HG02763 (cell line): Measurements from ENCODE around the gene HELZ.
"Not testable (repeated sequence)": the region's sequence is repeated elsewhere in the genome, so short reads cannot be mapped to it uniquely, and the experiment has no call there.

ENCODE experiments used
- ATAC-seq: cut with Tn5 transposase; IDR thresholded peaks from one replicate; pipeline ENCODE4 v1.9.1; 2021; ENCODE audit warnings: mild to moderate bottlenecking, moderate library complexity; ENCODE audit not compliant: unreplicated experiment

The HELZ gene

DNA sequence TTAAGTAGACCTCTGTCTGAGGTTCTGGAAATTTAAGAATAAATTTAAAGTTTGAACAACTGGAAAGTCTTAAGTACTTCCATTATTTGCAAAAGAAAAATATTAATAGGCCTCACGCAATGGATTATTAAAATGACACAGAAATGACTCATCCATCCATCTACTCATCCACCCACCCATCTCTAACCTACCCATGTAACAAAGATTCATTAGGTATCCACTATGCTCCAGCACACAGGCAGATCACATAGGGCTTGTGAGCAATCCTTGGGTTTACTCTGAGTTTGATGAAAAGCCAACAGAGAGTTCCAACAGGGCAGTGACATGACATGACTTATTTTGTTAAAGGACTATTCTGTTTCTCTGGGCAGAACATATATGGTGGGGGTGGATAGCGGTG is 93.3 kb downstream of the HELZ start:
- ATAC-seq: no peak

DNA sequence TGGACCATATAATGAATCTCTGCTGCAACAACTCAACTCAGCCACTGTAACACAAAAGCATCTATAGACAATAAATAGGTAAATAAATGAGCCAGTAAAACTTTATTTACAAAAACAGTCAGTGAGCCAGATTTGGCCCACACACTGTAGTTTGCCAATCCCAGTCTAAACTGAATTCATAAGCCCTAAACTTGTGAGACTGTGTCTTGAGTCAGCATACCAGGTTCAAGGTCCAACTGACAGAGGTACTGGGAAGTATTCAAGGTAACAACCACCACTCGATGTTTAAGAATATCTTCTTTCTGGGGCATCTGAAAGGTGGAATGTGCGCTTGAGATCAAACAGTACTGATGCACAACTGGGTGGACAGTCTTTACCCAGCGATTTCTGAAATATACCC is 94.2 kb downstream of the HELZ start:
- ATAC-seq: no peak

DNA sequence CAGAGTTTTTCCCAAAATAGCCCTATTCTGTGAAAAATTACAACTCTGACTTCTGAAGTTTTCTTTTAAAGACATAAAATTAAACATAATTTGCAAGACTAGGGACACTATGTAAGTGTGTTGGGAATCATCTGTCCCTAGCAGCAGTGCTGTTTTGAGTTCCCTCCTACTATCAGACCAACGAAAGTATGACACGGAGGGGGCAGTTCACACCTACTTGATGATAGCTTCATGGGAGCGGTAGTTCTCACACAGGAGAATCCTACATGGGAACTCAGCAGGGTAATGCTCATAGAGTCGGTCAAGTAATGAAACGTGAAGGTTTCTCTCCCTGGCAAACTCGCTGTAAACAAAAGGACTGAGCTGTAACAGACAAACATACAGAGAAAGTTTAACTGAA is 96.6 kb downstream of the HELZ start:
- no peak for ATAC-seq

DNA sequence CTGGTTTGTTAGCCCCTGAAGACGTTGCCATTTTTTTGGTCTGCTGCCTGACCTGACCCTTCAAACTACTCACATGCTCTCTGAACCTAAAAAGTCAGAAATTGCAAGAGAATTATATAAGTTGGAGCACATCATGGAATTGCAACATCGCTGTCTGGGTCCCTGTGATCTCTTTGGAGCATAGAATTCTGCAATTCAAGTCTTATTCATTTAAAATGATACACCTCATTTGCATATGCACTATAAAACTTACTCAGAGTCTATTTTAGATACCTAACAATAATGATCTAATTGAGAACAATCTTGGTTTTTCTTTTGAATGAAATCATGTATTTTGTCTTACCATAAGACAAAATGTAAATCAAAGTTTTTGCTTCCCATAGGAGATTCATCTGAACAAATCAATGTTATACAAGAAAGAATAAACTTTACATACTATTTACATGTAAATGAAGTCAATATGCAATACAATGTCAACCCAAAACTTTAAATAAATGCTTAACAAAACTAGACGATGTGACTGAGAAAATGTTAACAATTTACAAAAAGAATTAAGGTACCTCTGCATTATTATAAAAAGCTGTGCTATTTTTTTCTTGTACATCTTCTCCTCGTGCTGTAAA is 99.7 kb downstream of the HELZ start:
- no peak for ATAC-seq

DNA sequence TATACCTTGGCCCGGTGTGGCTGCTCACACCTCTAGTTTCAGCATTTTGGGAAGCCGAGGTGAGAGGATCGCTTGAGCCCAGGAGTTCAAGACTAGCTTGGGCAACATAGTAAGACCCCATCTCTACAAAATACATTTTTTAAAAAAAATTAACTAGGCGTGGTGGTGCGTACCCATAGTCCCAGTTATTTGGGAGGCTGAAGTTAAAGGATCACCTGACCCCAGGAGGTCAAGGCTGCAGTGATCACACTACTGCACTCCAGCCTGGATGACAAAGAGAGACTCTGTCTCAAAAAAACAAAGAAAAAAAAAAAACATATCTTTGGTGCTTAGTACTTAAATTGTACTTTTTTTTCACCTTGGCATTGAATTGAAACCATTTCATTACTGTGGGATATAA is 101.7 kb downstream of the HELZ start:
- ATAC-seq: no peak

DNA sequence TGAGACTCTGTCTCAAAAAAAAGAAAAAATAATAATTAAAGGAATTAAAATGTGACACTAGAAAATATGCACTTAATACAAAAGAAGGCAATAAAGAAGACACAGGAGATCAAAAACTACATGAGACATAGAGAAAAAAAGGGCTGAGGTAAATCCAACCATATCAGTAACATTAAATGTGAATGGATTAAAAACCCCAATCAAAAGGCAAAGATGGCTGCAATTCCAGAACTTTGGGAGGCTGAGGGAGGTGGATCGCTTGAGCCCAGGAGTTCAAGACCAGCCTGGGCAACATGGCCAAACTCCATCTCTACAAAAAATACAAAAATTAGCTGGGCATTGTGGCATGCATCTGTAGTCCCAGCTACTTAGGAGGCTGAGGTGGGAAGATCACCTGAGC is 103.0 kb downstream of the HELZ start:
- ATAC-seq: not testable (repeated sequence)

DNA sequence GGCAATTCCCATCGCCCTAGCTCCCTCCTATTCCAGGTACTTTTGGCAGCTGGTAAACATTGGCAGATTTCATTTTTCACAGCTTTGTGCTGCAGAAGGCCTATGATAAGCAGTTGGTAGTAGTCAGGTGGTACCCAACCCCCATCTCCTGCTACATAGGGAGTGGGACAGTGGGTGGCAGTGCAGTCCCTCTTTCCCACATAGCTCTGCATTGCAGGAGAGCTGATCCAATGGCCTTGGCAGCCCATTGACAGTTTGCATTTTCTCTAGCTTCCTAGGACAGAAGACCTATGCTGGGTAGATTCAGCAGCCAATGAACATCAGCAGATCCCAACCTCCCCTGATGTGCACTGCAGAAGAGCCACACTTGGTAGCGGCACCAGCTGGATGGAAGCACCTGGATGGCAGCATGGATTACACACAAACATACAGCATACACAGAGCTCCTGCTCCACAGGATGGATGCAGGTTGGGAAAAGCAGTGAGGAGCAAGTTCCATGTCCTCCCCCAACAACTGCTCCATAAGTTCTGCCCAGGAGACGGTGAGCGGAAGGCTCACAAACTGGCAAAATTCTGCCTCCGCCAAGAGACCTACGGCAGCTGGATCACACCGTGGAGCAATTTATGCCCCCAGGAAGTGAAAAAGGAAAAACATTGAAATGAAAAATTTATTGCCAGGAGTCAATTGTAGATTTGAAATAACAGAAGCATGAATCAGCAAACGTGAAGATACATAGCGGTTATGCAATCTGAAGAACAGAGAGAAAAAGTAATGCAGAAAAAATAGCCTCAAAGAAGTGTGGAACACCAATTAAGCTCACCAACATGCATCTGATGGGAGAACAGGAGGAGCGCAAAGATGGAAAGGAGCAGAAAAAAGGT is 105.0 kb downstream of the HELZ start:
- ATAC-seq: no peak

DNA sequence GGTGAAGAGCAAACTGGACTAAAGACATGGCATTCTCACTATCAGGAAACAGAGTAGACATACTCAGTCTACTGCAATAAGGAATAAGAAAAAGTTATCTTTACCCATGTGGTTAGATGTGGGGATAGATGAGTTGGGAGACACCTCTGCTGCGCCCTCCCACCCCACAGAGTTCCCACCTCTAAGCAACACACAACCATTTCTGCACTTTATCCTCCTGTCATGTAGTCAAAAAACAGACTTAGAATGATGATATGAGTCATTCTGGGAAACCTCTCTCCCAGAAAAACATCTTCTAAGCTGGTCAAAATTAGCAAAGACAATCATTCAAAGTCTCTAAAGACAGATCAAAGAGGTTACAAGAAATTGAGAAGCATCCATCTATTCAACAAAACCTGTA is 105.7 kb downstream of the HELZ start:
- no peak for ATAC-seq

DNA sequence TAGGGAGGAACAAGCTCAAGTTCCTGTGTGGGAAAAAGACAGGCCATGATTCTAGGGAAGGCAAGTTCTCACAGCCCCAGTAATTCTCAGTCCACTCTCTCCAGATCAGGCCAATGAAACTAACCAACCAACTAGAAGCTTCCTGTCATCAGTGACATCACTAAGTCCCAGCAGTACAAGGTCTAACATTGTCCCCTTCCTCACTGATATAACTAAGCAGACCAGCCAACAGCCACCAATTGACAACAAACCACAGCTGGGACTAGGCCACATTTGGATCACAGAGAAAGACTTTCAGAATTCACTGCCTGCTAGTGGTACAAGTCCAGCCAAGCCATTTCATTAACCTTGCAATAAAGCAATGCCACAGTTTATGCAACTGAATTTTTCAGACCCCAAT is 106.6 kb downstream of the HELZ start:
- no peak for ATAC-seq

DNA sequence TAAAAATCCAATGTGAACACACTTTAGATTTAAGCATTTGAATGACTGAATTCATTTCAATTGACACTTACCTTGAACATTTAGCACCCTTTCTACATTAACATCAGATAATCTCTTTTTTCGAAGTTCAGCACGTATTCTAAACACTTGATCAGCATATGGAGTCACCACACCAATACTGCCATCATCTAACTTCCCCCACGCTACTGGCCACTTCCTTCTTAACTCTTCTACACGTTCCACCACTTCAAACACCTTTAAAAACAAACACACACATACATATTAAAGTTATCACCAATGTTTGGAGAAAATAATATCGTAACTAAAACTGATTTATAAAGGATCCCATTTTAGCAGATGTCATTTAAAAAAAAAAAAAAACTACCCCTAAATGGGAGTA is 107.1 kb downstream of the HELZ start:
- no peak for ATAC-seq

DNA sequence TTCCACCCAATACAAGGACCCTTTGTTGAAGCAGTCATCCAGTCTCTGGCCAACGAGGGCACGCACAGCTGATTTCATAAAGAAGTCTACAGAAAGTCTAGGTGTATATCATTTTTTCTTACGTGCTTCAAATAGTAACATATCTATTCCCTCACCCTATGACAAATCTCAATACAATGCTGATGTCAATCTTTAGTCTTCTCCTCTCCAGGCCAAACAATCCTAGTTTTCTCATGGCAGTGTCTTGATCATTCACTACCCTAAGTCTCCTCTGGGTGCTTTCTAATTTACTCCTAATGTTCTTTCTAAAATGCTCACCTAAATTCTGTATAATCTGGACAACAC is 108.0 kb downstream of the HELZ start:
- ATAC-seq: no peak

DNA sequence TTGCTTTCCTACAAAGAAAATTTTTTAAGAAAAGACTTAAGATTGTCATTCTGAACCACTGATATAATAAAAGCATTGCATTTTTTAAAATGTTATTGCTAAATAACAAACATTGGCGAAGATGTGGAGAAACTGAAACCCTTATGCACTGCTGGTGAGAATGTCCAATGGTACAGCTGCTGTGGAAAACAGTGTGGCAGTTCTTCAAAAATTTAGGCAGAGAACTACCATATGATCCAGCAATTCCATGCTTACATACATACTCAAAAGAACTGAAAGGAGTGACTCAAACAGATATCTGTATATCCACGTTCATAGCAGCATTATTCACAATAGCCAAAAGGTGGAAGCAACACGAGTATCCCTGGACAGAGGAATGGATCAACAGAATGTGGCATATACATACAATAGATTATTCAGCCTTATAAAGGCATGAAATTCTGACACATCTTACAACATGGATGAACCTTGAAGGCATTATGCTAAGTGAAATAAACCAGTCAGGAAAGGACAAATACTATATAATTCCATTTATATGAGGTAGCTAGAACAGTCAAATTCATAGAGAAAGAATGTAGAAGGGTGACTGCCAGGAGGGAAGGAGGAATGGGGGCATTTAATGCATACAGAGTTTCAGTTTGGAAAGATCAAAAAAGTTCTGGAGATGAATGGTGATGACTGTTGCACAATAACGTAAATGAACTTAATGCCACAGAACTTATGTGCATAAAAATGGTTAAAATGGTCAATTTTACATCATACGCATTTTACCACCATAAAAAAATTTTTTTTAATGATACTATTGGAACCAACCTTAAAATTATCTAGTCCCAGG is 108.6 kb downstream of the HELZ start:
- ATAC-seq: no peak

DNA sequence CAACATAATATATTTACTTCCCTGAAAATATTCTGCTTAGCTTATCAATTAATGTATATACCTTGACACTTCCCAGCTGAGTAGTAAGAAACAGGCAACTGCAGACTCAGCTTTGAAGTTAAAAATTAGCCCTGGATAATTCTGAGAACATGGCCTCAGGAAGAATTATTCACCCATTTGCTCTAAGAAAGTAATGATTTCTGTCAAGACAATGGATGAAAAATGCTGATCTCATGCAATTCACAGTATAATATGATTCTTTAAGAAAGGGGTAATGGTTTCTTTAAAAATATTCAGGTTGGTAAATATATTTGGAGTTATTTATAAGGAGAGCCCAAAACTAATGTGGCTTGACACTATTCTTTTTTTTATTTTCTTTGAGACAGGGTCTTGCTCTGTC is 111.8 kb downstream of the HELZ start:
- no peak for ATAC-seq

DNA sequence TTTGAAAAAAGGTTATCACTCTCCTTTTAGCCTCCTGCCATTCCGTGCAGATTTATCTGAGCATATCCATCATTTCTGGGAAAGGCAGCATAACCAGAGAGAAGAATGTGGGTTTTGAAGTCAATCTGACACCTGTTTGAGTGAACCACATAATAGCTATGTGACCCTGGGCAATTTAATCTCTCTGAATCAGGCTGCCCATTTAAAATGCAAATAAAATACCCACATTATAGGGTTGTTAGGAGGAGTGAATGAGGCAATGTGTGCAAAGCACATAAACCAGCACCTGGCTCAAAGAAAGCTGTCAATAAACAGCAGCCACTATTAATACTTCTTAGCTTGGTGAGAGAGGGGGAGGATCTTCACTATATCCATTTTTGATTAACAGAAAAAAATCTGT is 112.6 kb downstream of the HELZ start:
- no peak for ATAC-seq

DNA sequence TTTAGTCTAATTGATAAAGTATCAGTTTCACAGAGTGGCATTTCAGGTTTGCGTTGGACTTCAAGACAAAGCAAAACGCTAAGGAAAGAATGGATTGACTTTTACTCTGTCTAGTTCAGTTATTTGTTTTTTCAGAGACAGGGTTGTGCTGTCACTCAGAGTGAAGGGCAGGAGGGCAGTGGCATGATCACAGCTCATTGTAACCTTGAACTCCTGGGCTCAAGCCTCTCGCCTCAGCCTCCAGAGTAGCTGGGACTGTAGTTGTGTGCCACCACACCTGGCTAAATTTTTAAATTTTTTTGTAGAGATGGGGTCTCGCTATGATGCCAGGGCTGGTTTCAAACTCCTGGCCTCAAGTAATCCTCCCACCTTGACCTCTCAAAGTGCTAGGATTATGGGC is 114.2 kb downstream of the HELZ start:
- no peak for ATAC-seq

DNA sequence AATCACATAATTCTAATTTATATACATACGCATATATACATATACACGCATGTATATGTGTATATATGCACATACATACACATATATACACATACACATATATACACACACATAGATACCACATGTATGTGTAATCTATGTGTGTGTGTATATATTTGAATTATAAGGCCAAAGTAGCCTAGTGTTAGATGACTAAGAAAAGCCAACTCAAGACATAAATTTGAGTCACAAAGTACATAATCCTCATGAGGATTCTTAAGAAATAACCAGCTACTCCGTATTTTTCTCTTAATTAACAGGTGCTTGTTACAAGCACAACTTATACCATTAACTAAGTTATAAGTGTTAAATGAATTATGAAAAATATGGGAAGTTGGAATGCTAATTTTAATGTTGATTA is 115.7 kb downstream of the HELZ start:
- ATAC-seq: no peak

DNA sequence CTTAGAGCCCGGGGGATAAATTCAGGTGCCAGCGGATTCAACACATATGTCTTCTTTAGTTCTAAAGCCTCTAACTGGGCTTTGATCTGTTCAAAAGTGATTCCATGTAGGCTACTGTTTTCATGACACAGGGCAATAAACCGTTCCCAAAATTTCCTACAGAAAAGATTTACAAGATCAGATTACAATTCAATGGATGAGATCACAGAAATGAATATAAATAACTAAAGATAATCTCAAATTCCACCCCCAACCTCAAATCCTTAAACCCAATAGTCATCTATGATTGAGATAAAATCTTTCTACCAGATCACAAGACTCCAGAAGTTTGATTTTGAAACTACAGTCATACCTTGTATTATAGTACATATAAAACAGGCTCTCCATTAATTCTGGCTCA is 116.3 kb downstream of the HELZ start:
- ATAC-seq: no peak

DNA sequence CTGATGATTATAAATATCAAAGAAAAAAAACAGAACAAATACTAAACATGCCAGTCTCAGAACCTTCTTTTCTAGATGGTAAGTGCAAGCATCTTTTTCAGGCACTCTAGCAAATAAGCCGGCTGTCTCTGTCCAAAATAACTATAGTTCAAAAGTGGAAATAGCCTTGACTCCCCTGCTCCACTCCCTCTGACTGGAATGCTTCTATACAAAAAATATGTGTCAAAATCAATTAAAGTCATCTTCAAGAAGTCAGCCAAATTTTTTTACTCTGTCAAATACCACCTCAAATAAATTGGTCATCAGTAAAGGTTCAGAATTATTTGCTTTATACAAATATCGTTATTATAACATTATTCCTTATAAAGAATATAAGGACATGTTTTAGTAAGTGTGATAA is 117.1 kb downstream of the HELZ start:
- ATAC-seq: no peak

DNA sequence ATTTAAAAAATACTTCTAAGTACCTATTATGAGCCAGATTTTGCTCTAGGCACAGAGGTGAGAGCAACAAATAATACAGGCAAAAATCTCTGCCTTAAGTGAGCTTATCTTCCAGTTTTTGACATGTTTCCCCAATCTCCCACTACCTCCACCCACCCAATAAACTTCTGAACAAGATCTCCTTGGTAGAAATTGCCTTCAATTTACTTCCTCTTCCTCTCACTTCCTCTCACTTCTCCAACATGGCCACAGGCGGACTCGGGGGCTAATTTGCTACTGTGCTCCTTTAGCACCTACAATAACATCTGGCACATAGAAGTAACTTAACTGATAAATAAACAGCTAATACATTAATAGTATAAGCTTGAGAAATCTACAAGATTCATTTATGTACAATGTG is 118.0 kb downstream of the HELZ start:
- no peak for ATAC-seq

DNA sequence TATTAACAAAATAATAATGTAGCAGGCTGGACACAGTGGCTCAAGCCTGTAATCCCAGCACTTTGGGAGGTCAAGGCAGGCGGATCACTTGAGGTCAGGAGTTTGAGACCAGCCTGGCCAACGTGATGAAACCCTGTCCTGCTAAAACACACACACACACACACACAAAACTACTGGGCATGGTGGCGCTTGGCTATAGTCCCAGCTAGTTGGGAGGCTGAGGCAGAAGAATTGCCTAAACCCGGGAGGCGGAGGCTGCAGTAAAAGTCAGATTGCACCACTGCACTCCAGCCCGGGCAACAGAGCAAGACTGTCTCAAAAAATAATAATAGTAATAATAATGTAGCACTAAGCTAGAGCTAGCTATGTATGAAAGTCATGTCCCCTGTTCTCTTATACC is 118.5 kb downstream of the HELZ start:
- ATAC-seq: not testable (repeated sequence)

DNA sequence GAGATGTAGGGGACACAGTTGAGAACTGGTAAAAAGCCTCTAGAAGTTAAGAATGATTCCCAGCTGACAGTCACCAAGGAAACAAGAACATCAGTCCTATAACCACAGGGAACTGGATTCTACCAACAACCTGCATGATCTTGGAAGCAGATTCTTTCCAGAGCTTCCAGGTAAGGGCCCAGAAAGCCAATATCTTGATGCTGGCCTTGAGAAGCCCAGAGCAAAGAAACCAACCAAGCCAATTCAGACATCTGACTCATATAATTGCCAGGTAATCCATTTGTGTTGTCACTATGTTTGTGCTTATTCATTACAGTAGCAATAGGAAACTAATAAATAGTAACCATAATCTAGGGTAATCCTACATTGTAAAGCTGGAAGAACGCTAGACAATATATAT is 119.1 kb downstream of the HELZ start:
- no peak for ATAC-seq

DNA sequence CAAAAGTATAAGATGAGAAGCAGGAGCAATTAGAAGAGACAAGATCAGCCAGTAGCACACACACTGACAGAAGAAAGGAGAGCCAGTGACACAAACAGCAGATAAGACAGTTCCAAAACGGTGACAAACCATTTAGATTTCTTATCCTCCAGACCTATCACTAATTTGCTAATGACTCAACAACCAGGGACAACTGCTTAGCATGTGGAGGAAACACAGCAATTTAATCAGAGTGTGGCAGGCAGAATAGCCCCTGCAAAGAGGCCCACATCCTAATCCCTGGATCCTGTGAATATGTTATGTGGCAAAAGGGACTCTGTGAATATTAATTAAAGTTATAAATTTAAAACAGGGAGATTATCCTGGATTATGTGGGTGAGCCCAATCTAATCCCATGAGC is 119.6 kb downstream of the HELZ start:
- ATAC-seq: no peak
